Suppressor macrophage treated with lipopolysaccharide for 1 hour (primary cell): Measurements from ENCODE around the gene CERK.
"Not testable (repeated sequence)": the region's sequence is repeated elsewhere in the genome, so short reads cannot be mapped to it uniquely, and the experiment has no call there.

Experiments used
- DNase-seq, 3 donors: peaks; one replicate each; pipeline ENCODE4 v3.0.0-alpha.2; 2020 to 2022

The CERK gene

DNA sequence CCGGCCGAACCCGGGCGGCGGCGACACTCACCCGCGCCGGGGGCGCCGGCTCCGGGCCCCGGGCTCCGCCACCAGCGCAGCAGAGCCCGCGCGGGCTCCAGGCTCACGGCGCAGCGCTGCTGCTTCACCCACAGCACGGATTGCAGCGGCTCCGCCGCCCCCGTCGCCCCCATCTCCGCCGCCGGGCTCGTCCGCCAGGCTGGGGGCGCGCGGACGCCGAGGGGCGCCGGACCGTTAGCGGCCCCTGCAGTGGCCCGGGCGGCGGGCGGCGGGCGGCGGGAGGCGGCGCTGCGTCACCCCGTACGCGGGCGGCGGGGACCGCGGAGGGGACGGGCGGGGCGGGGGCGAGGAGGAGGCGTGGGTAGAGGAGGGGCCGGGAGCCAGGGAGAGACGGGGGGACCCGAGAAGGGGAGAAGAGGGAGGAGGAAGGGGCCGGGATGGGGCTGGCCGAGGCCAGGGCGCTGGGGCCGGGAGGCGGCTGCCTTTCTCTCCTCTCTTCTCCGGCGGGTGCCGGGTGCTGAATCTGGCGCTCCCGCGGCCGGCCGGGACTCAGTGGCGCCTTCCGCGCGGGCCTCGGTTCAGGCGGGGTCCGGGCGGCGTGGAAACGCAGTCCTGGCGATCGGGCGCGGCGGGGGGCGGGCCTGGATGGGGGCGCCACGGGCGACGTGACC is at the start of gene CERK:
CERK (minus strand) TSS at position 277 of the 671 bp plus-strand sequence; CDS start at position 173, 104 bp downstream.
- peak; percentile 50 to 80 (median 60) for DNase-seq

DNA sequence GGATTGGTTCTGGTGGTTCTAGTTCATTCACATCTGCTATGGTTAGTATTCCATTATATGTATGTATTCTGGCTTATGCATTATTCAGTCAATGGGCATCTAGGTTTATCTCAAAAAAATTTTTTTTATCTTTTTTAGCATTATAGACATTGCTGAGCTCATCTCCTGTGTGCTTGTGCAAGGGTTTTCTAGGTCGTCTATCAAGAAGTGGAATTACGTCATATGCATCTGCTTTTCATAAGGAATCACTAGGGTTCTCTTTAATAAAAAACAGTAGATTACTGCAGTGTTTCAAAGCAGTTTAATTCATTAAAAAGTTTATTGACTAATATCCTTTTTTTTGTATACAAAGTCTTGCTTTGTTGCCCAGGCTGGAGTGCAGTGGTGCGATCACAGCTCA is 45.7 kb upstream of the CERK start:
- DNase-seq: peak in 2 of 3 donors; percentile 31 to 45

- DNase-seq: not testable (repeated sequence)
Measured at GRCh38 chr22:46782200-46782599, 44.1 kb upstream of the CERK start.

GRCh38 chr22:46781291-46781690 is 43.2 kb upstream of the CERK start:
- no peak for DNase-seq

GRCh38 chr22:46780453-46780852 is 42.4 kb upstream of the CERK start:
- no peak for DNase-seq

- no peak for DNase-seq
Measured at GRCh38 chr22:46779651-46780050, 41.6 kb upstream of the CERK start.

DNA sequence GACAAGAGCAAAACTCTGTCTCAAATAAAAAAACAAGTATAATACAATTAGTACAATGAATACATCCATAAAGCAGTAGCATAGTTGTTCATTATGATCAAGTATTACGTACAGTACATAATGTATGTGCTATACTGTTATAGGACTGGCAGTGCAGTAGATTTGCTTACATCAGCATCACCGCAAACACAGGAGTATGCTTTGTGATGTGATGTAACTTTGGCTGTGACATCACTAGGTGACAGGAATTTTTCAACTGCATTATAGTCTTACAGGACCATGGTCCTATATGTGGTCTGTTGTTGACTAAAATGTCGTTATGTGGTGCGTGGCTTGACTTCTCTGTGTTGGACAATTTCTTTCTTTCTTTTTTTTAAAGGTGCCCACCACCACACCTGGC is 41.0 kb upstream of the CERK start:
- DNase-seq: no peak

- peak; percentile 68 to 76 (median 70) for DNase-seq
Measured at GRCh38 chr22:46777609-46777970, 39.5 kb upstream of the CERK start.

DNA sequence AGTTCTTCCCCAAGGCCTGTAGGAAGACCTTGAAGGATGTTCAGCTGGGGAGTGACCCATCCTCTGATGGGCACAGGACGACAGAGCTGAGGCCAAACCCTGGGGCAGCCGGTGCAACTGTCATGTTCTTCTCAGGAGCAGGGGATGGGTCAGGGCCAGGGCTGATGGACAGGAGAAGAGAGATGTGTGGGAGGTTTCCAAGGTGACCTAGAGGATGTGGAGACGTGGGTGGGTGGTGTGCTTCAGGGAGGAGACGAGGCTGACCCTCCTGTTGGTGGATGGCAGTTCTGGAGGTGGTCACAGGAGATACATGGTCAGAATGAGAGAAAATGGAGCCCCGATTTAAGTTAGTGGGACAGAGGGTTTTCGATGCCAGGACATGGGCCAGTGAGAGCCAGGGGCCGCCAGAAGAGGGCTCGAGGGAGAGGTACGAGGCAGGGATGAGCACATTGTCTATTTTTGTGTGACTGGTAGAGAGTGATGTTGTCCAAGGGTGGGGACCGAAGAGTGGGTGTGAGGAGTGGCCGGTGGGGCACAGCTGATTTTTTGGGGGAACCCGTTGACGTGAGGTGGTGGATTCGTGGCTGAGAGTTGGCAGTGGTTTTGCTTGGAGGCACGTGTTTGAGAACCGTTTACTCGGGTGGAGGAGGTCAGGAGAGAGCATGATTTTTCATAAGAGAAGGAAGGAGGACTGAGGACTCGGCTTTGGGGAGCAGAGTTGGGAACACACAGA is 39.0 kb upstream of the CERK start:
- no peak for DNase-seq

DNA sequence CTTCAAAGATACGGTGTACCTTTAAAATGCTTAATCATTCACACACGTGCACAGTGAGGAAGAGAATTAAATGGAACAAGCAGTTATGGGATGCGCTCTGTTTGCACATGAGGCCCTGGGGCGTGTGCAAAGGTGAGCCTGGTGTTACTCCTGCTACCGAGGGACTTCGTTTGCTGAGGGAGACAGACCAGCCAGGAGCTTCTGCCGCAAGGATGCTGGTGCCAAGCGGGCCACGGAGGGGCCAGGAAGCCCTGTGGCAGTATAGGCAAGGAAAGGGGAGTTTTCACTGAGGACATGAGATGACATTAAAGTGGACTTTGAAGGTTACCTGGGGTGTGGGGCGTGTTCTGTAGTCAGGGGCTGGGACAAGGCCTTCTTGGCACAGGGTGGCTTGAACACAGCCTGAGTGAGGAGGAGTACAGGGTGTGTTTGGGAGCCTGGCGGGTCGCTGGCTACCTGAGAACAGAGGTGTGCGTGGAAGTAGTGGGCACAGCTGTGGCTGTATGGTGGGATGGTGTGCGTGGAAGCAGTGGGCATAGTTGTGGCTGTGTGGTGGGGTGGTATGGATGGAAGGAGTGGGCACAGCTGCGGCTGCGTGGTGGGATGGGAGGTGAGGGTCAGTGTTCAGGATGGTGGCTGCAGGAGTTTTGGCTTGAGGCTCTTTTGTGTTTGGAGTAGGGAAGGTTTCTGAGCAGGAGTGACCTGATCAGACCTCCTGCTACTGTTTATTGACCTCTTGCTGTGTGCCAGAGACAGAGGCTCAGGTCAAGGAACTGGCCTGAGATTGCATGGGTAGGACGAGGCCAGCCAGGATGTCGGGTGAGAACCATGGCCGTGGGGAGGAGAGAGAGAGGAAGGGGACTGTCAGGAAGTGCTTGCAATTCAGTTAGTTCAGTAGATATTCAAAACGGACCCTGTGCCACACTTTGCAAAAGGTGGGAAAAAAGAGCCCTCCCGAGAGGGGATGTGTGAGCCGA is 38.1 kb upstream of the CERK start:
- DNase-seq: no peak

GRCh38 chr22:46774980-46775849 is 37.2 kb upstream of the CERK start:
- DNase-seq: no peak

DNA sequence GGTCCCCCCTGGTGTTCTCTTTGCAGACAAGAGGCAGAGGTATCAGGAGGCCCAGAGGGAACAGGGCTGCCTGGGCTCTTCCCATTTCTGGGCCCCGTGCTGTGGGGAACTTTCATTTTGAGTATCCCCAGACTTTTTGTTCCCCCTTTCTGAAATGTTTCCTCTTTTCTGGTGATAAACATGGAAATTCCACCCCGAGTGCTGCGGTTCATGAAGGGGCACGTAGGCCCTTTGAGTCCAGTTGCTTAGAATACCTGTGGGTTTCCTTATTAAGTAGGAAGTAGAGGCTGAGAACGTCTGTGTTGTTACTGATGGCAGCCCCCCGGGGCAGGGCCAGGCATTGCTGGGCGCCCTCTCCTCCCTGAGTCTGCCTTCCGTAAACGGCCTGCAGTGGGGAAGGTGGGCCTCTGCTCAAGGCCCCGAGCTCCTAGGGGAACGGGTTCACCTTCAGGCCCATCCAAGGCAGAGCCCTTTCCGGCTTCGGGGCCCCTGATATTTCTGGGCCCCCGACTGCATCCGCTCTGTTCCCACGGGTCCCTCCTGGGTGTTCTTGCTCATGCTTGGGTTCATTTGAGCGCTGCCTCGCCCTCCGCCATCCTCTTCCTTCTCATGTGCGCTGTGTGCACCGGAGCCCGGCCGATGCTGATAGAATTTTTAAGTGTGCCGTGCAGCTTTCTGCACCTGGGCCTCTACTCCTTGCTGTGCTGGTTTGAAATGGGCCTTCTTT is 36.4 kb upstream of the CERK start:
- peak; percentile 92 to 96 (median 95) for DNase-seq

GRCh38 chr22:46773076-46773475 is 35.0 kb upstream of the CERK start:
- no peak for DNase-seq

- DNase-seq: peak; percentile 88 to 89 (median 89)
Measured at GRCh38 chr22:46770726-46771125, 32.7 kb upstream of the CERK start.

GRCh38 chr22:46770151-46770641 is 32.1 kb upstream of the CERK start:
- no peak for DNase-seq

DNA sequence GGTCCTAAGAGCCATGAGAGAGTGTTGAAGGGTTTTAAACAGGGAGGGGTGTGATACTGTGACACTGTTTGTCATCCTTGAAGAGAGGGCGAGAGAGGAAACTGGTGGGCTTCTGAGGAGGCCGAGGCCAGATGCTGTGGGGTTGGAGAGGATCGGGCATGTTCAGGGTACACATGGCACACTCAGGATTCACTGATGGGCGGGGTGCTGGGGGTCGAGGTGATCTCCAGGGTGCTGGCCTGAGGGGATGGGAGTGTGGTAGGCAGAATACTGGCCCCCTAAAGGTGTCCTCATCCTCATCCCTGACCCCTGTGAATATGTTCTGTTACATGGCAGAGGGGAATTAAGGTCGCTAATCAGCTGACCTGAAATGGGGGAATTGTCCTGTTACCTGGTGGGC is 31.7 kb upstream of the CERK start:
- DNase-seq: no peak

DNA sequence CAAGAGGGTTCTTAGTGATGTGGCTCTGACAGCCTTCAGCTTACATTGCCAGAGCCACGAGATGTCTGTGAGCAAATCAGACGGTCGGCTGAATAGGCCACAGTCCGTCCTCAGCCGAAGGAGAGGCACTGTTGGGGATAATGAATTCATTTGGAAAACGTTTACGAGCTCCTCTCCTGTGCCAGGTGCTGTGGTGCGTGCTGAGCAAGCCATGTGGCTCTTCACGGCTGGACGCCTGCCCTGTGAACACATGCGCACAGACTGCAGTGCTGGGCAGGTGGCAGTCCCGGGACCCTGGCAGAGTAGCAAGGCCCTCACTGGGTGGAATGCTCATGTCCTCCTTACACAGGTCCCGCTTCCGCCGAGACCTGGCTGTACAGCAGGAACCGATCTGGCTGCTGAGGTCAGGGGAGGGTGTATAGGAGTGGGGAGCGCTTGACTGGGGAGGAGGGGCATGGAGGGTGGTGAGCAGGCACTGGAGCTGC is 31.2 kb upstream of the CERK start:
- no peak for DNase-seq

- DNase-seq: no peak
Measured at GRCh38 chr22:46767249-46767985, 29.4 kb upstream of the CERK start.

- no peak for DNase-seq
Measured at GRCh38 chr22:46766611-46767010, 28.6 kb upstream of the CERK start.

DNA sequence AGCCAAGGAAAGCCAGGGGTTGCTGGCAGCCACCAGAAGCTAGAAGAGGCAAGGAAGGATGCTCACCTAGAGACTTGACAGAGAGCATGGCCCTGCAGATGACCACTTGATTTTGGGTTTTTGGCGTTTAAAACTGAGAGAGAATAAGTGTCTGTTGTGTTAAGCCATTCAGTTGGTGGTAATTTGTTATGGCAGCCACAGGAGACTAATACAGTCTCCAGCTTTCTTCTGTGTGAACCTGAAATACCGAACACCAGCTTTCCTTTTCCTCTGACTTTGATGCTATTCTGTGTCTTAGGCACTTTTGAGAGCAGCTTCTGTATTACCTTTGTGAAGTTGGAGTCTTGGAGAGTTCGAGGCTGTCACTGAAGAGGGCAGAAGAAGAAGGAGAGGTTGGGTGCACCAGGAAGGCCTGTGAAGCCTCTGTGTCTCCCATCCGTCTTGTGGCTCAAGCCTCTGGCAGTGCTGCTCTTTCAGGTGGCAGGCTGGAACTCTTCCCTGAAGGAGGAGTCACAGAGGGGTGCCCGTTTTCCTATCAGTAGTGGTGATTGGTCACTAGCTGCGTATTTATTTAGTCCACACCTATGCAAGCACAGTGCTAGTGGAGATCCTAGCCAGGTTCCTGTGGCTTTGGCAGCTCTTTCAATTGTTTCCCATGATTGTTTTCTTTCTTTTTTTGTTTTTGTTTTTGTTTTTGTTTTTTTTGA is 26.9 kb upstream of the CERK start:
- no peak for DNase-seq
